GM13976 (cell line): ENCODE results near the gene BDNF.

Source experiments
- DNase-seq: peaks from one replicate; pipeline ENCODE4 v3.0.0; 2012; ENCODE audit warnings: low spot score
- CTCF ChIP-seq: IDR thresholded peaks from 2 replicates; pipeline ENCODE4 v1.5.1; 2012; ENCODE audit warnings: borderline replicate concordance, mild to moderate bottlenecking; ENCODE audit not compliant: insufficient read depth; ENCODE audit errors: extremely low read depth, missing control alignments, control extremely low read depth
- in situ Hi-C: fragments of 300-500 bp; cut with MboI; formaldehyde crosslinking; loops from one replicate; pipeline ENCODE4 v1.12.0; 2022; ENCODE audit warnings: low sequenced_read_pairs, mixed read lengths, inconsistent platforms; ENCODE audit not compliant: unreplicated experiment

BDNF gene

GRCh38 chr11:27718346-27718862, 18.1 kb upstream of the BDNF start:
- in situ Hi-C loops, result loop anchor here (25.0 kb wide), 2 partner anchors 394 to 819 kb away; partner anchors contain the start of genes KIF18A and METTL15
- no peak for DNase-seq
- TF ChIP-seq CTCF, result no peak

- no peak for DNase-seq
- TF ChIP-seq CTCF, result no peak
- in situ Hi-C loops, result loop anchor here (25.0 kb wide), 2 partner anchors 394 to 819 kb away; partner anchors contain the start of genes KIF18A and METTL15
Measured at GRCh38 chr11:27717801-27718229, 17.6 kb upstream of the BDNF start.

- TF ChIP-seq CTCF, result no peak
- in situ Hi-C loops, result loop anchor here (25.0 kb wide), 2 partner anchors 395 to 820 kb away; partner anchors contain the start of genes KIF18A and METTL15
- no peak for DNase-seq
Measured at GRCh38 chr11:27717377-27717776, 17.1 kb upstream of the BDNF start.

- in situ Hi-C loops, result loop anchor here (25.0 kb wide), 2 partner anchors 395 to 820 kb away; partner anchors contain the start of genes KIF18A and METTL15
- DNase-seq, result no peak
- TF ChIP-seq CTCF, result no peak
Measured at GRCh38 chr11:27716835-27717234, 16.6 kb upstream of the BDNF start.

GRCh38 chr11:27716216-27716615, 16.0 kb upstream of the BDNF start:
- in situ Hi-C loops, result loop anchor here (25.0 kb wide), 2 partner anchors 396 to 821 kb away; partner anchors contain the start of genes KIF18A and METTL15
- no peak for DNase-seq
- no peak for TF ChIP-seq CTCF

- in situ Hi-C loops, result loop anchor here (25.0 kb wide), 2 partner anchors 401 to 826 kb away; partner anchors contain the start of genes KIF18A and METTL15
- DNase-seq, result no peak
- TF ChIP-seq CTCF, result no peak
Measured at GRCh38 chr11:27711725-27712124, 11.5 kb upstream of the BDNF start.
